NCI-H146 (cell line): ENCODE measurements around the gene COIL.
"Not testable (repeated sequence)": the region's sequence is repeated elsewhere in the genome, so short reads cannot be mapped to it uniquely, and the experiment has no call there.

Source experiments
- DNase-seq: peaks from one replicate; lab custom pipeline; 2025; lab: John Stamatoyannopoulos, UW

The COIL gene

GRCh38 chr17:56960596-56961538 lies at the start of gene COIL:
Gene COIL, minus strand, starts transcription at chr17:56961050. Its CDS starts 31 bp downstream, at chr17:56961019.
- peak; percentile 93 for DNase-seq

- DNase-seq = no peak
Measured at GRCh38 chr17:57010487-57010886, 49.6 kb upstream of the COIL start.

GRCh38 chr17:57009737-57010445 lies 49.0 kb upstream of the COIL start:
- peak; percentile 58 for DNase-seq

GRCh38 chr17:57008958-57009357 lies 48.1 kb upstream of the COIL start:
- no peak for DNase-seq

GRCh38 chr17:57006040-57006439 lies 45.2 kb upstream of the COIL start:
- DNase-seq = no peak

- DNase-seq = peak; percentile 2
Measured at GRCh38 chr17:57004944-57005579, 44.2 kb upstream of the COIL start.

- DNase-seq = no peak
Measured at GRCh38 chr17:57002904-57003303, 42.1 kb upstream of the COIL start.

- DNase-seq = no peak
Measured at GRCh38 chr17:57001541-57001940, 40.7 kb upstream of the COIL start.

GRCh38 chr17:56997313-56997712 lies 36.5 kb upstream of the COIL start:
- no peak for DNase-seq

- no peak for DNase-seq
Measured at GRCh38 chr17:56995766-56996165, 34.9 kb upstream of the COIL start.

- no peak for DNase-seq
Measured at GRCh38 chr17:56994009-56994792, 33.4 kb upstream of the COIL start.

- no peak for DNase-seq
Measured at GRCh38 chr17:56992364-56992763, 31.5 kb upstream of the COIL start.

- DNase-seq = no peak
Measured at GRCh38 chr17:56988901-56989572, 28.2 kb upstream of the COIL start.

- DNase-seq = no peak
Measured at GRCh38 chr17:56987283-56987834, 26.5 kb upstream of the COIL start.

GRCh38 chr17:56985371-56986162 lies 24.7 kb upstream of the COIL start:
- DNase-seq = no peak

GRCh38 chr17:56983366-56983765 lies 22.5 kb upstream of the COIL start:
- DNase-seq = no peak

- peak; percentile 28 for DNase-seq
Measured at GRCh38 chr17:56982312-56982711, 21.5 kb upstream of the COIL start.

GRCh38 chr17:56980526-56980925 lies 19.7 kb upstream of the COIL start:
- DNase-seq = not testable (repeated sequence)

- DNase-seq = no peak
Measured at GRCh38 chr17:56979091-56979480, 18.2 kb upstream of the COIL start.

- no peak for DNase-seq
Measured at GRCh38 chr17:56978441-56979090, 17.7 kb upstream of the COIL start.
